ENCODE results near the gene NCAPH2. TPM values are rescaled to one million over a fixed set of nuclear protein-coding genes. Genes with fewer than 3 reads are reported as not detected.

NCAPH2 gene
- total RNA-seq, 4 donors from 2014 or later, result 27.7 to 48.2 (median 29.5) TPM

- ATAC-seq (ENCODE audit: low FRiP score), result no peak
- no peak for DNase-seq (ENCODE audit: low spot score)
These were observed 26.5 kb upstream of the NCAPH2 start, which contains the start of gene ADM2 for GRCh38 chr22:50481440-50482106. ADM2 (plus strand) TSS chr22:50481543; CDS start chr22:50481848, 305 bp downstream.

GRCh38 chr22:50482107-50483074 lies 25.6 kb upstream of the NCAPH2 start:
- ATAC-seq (ENCODE audit: low FRiP score) (no peak), DNase-seq (ENCODE audit: low spot score) (no peak)
- no peak for TF ChIP-seq CTCF (IDR thresholded peaks at IDR 0.05)

More at GRCh38 chr22:50481440-50482106, 26.5 kb upstream of the NCAPH2 start, which contains the start of gene ADM2:
- no peak for TF ChIP-seq CTCF (IDR thresholded peaks at IDR 0.05)

GRCh38 chr22:50483106-50483505 lies 24.9 kb upstream of the NCAPH2 start:
- no peak for ATAC-seq (ENCODE audit: low FRiP score)
- DNase-seq (ENCODE audit: low spot score), result no peak
- no peak for TF ChIP-seq CTCF (IDR thresholded peaks at IDR 0.05)

- no peak for TF ChIP-seq CTCF (IDR thresholded peaks at IDR 0.05)
- no peak for DNase-seq (ENCODE audit: low spot score)
- no peak for ATAC-seq (ENCODE audit: low FRiP score)
These were observed 24.5 kb upstream of the NCAPH2 start for GRCh38 chr22:50483556-50483955.

- no peak for ATAC-seq (ENCODE audit: low FRiP score)
- TF ChIP-seq CTCF (IDR thresholded peaks at IDR 0.05), result no peak
- DNase-seq (ENCODE audit: low spot score), result no peak
These were observed 23.8 kb upstream of the NCAPH2 start for GRCh38 chr22:50483977-50484853.
